Nephron (organoid): ENCODE data around the gene ZBED4.

ENCODE experiments used
- H3K27ac Mint-ChIP-seq, 3 experiments: 2 replicates each; pipeline ENCODE4 v1.8.0; 2020; ENCODE audit warnings: mixed read lengths in 3 of 3, mild to moderate bottlenecking in 2 of 3, moderate library complexity in 1 of 3
- H3K27me3 Mint-ChIP-seq: 2 replicates; pipeline ENCODE4 v1.8.0; 2021; ENCODE audit warnings: low read depth, mild to moderate bottlenecking, moderate library complexity, mixed read lengths
- H3K36me3 Mint-ChIP-seq: 2 replicates; pipeline ENCODE4 v1.8.0; 2020; ENCODE audit warnings: low read depth, mixed read lengths
- H3K4me1 Mint-ChIP-seq: 2 replicates; pipeline ENCODE4 v1.8.0; 2020; ENCODE audit warnings: mixed read lengths
- H3K4me3 Mint-ChIP-seq, 3 experiments: 2 replicates each; pipeline ENCODE4 v1.8.0; 2020; ENCODE audit warnings: mild to moderate bottlenecking in 3 of 3, mixed read lengths in 3 of 3, moderate library complexity in 2 of 3
- H3K9me3 Mint-ChIP-seq: 2 replicates; pipeline ENCODE4 v1.8.0; 2020; ENCODE audit warnings: mixed read lengths
- TF ChIP-seq, protein P1 (sequence below), 3 experiments: fragments of 200-600 bp; sonication (generic); IDR thresholded peaks; one replicate each; pipeline ENCODE4 v1.5.0; 2021; ENCODE audit warnings: antibody characterized with exemption in 3 of 3; ENCODE audit not compliant: unreplicated experiment in 3 of 3

Gene ZBED4

DNA sequence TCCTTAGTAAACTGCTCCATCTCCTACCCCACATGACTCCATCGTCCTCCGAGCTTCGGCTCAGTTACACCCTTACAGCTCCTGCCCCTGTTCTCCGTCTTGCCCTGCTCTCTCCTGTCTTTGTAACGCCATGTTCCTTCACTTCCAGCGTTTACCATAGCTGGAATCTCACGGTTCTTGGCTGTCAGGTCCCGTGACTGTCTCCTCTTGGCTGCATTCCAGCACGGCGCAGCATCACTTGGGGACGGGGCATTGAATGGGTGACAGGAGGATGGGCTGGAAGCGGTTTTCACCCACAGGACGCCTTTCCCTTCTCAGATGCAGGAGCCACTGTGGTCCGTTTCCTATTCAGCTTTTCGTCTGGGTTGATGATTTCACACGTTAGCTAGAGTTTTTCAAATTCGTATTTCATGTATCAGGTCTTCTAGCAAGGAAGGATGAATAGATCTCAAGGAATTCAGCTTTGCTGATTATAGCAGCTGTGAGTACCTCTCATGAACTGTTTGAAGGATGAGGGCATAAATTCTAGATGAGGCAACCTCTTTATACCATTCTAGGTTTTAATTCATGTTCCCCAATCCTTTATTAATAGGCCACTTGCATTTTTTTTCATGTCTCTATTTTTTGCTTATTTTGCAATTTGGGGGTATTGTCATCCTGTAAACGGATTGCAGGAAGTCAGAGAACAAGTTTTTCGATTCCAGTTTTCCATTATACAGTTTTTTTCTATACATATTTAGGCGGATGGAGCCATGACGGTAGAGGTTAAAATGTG lies 29.1 kb downstream of the ZBED4 start:
- TF ChIP-seq, protein P1, sequence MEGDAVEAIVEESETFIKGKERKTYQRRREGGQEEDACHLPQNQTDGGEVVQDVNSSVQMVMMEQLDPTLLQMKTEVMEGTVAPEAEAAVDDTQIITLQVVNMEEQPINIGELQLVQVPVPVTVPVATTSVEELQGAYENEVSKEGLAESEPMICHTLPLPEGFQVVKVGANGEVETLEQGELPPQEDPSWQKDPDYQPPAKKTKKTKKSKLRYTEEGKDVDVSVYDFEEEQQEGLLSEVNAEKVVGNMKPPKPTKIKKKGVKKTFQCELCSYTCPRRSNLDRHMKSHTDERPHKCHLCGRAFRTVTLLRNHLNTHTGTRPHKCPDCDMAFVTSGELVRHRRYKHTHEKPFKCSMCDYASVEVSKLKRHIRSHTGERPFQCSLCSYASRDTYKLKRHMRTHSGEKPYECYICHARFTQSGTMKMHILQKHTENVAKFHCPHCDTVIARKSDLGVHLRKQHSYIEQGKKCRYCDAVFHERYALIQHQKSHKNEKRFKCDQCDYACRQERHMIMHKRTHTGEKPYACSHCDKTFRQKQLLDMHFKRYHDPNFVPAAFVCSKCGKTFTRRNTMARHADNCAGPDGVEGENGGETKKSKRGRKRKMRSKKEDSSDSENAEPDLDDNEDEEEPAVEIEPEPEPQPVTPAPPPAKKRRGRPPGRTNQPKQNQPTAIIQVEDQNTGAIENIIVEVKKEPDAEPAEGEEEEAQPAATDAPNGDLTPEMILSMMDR (IDR thresholded peaks at IDR 0.05; ENCODE audit: unreplicated experiment in 3 of 3): no peak
- Mint-ChIP-seq H3K9me3 (peaks cover 61% of the 10 kb centered on the region), H3K4me3 (no peak overlapping the region), H3K4me1 (peaks cover 7% of the 10 kb centered on the region), H3K36me3 (peaks cover 92% of the 10 kb centered on the region), H3K27me3 (no peaks in the 10 kb centered on the region), H3K27ac (no peak overlapping the region)

DNA sequence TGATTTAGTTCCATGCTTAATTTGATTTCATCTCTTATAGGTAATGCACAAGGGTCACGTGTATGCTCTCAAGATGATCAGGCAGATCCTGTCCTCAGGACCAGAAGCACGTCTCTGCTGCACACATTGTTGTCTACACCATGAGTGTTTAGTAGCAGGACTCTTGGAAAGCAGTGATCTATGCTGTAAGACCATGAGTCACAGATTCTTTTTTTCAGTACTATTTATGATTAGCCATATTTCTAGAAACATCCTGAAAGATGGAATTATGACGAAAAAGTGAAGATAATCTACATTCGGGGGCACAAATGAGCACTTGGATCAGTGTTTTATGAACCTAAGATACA lies 29.6 kb downstream of the ZBED4 start:
- peaks cover 61% of the 10 kb centered on the region for H3K9me3 Mint-ChIP-seq
- peaks cover 11% of the 10 kb centered on the region for H3K4me1 Mint-ChIP-seq
- TF ChIP-seq, protein P1 (IDR thresholded peaks at IDR 0.05; ENCODE audit: unreplicated experiment in 3 of 3): no peak
- no peak overlapping the region for H3K27ac Mint-ChIP-seq
- no peak overlapping the region for H3K4me3 Mint-ChIP-seq
- peaks cover 92% of the 10 kb centered on the region for H3K36me3 Mint-ChIP-seq
- no peaks in the 10 kb centered on the region for H3K27me3 Mint-ChIP-seq

DNA sequence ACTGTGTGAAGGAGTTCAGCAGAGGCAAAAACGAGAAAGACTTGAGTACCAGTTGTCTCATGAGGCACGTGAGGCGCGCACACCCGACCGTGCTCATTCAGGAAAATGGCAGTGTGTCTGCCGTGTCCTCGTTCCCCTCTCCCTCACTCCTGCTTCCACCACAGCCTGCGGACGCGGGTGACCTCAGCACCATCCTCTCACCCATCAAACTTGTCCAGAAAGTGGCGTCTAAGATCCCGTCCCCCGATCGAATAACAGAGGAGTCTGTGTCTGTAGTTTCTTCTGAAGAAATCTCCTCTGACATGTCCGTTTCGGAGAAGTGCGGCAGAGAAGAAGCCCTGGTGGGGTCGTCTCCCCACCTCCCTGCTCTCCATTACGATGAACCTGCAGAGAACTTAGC lies 30.4 kb downstream of the ZBED4 start:
- Mint-ChIP-seq H3K27ac (no peak overlapping the region), H3K27me3 (no peaks in the 10 kb centered on the region), H3K4me1 (peaks cover 11% of the 10 kb centered on the region), H3K9me3 (peaks cover 59% of the 10 kb centered on the region), H3K4me3 (no peak overlapping the region), H3K36me3 (peaks cover 94% of the 10 kb centered on the region)
- TF ChIP-seq, protein P1 (IDR thresholded peaks at IDR 0.05; ENCODE audit: unreplicated experiment in 3 of 3): no peak

DNA sequence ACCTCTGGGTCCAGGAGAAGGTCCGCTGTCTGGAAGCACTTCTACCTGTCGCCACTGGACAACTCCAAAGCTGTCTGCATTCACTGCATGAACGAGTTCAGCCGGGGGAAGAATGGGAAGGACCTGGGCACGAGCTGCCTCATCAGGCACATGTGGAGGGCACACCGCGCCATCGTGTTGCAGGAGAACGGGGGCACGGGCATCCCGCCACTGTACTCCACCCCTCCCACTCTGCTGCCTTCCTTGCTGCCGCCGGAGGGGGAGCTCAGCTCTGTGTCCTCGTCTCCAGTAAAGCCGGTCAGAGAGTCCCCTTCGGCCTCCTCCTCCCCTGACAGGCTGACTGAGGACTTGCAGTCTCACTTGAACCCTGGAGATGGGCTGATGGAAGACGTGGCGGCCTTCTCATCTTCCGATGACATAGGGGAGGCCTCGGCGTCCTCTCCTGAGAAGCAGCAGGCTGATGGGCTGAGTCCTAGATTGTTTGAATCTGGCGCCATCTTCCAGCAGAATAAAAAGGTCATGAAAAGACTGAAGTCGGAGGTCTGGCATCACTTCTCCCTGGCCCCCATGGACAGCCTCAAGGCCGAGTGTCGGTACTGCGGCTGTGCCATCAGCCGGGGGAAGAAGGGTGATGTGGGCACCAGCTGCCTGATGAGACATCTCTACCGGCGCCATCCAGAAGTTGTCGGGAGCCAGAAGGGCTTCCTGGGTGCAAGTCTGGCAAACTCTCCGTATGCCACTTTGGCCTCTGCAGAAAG lies 31.0 kb downstream of the ZBED4 start:
- Mint-ChIP-seq H3K9me3 (peaks cover 60% of the 10 kb centered on the region), H3K4me1 (peaks cover 11% of the 10 kb centered on the region), H3K27me3 (no peaks in the 10 kb centered on the region), H3K4me3 (no peak overlapping the region), H3K36me3 (peaks cover 94% of the 10 kb centered on the region), H3K27ac (no peak overlapping the region)
- TF ChIP-seq, protein P1 (IDR thresholded peaks at IDR 0.05; ENCODE audit: unreplicated experiment in 3 of 3): no peak

DNA sequence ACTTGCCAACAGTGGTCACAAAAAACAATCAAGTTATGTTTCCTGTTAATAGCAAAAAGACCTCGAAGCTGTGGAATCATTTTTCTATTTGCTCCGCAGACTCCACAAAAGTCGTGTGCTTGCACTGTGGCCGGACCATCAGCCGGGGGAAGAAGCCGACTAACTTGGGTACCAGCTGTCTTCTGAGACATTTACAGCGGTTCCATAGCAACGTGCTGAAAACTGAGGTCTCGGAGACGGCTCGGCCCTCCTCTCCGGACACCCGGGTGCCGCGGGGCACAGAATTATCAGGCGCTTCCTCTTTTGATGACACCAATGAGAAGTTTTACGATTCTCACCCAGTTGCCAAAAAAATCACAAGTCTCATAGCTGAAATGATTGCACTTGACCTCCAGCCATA lies 31.6 kb downstream of the ZBED4 start:
- Mint-ChIP-seq H3K4me1 (peaks cover 11% of the 10 kb centered on the region), H3K36me3 (peaks cover 94% of the 10 kb centered on the region), H3K9me3 (peaks cover 60% of the 10 kb centered on the region), H3K4me3 (no peak overlapping the region), H3K27ac (no peak overlapping the region), H3K27me3 (no peaks in the 10 kb centered on the region)
- TF ChIP-seq, protein P1 (IDR thresholded peaks at IDR 0.05; ENCODE audit: unreplicated experiment in 3 of 3): no peak
